ENCODE results near the gene BHLHE41.

The BHLHE41 gene

GRCh38 chr12:26122681-26123481 is 2.0 kb downstream of the BHLHE41 start:
- Histone ChIP-seq H3K9me3 (ENCODE audit: control insufficient read depth in 2 of 2, low read length in 2 of 2) (no peaks in the 10 kb centered on the region), H3K9ac (ENCODE audit: low read length in 2 of 2) (peak overlapping the region; percentile 61 to 80), H3K27ac (ENCODE audit: low read length) (peak overlapping the region; percentile 84), H3K4me3 (ENCODE audit: low read length in 2 of 2) (peak overlapping the region; percentile 58 to 92), H3K27me3 (ENCODE audit: control insufficient read depth in 1 of 2, insufficient read depth in 2 of 2, low read length in 2 of 2) (no peaks in the 10 kb centered on the region), H3K36me3 (ENCODE audit: control insufficient read depth in 2 of 2, insufficient read depth in 2 of 2, low read length in 2 of 2) (no peaks in the 10 kb centered on the region), H3K4me1 (ENCODE audit: control insufficient read depth, insufficient read depth, low read length) (peaks cover 34% of the 10 kb centered on the region)

- Histone ChIP-seq H3K4me3 (ENCODE audit: low read length in 2 of 2) (peak overlapping the region; percentile 50 to 92), H3K9me3 (ENCODE audit: control insufficient read depth in 2 of 2, low read length in 2 of 2) (no peaks in the 10 kb centered on the region), H3K27ac (ENCODE audit: low read length) (peak overlapping the region; percentile 88), H3K9ac (ENCODE audit: low read length in 2 of 2) (peak overlapping the region; percentile 69 to 79), H3K27me3 (ENCODE audit: control insufficient read depth in 1 of 2, insufficient read depth in 2 of 2, low read length in 2 of 2) (no peaks in the 10 kb centered on the region), H3K4me1 (ENCODE audit: control insufficient read depth, insufficient read depth, low read length) (peaks cover 35% of the 10 kb centered on the region), H3K36me3 (ENCODE audit: control insufficient read depth in 2 of 2, insufficient read depth in 2 of 2, low read length in 2 of 2) (no peaks in the 10 kb centered on the region)
Measured at GRCh38 chr12:26122061-26122680, 2.7 kb downstream of the BHLHE41 start.

- peak overlapping the region; percentile 88 for H3K27ac ChIP-seq (ENCODE audit: low read length)
- peak overlapping the region; percentile 50 to 92 for H3K4me3 ChIP-seq (ENCODE audit: low read length in 2 of 2)
Measured at GRCh38 chr12:26121323-26122060, 3.3 kb downstream of the BHLHE41 start.

GRCh38 chr12:26120561-26121274 is 4.1 kb downstream of the BHLHE41 start:
- Histone ChIP-seq H3K4me1 (ENCODE audit: control insufficient read depth, insufficient read depth, low read length) (peaks cover 37% of the 10 kb centered on the region), H3K27me3 (ENCODE audit: control insufficient read depth in 1 of 2, insufficient read depth in 2 of 2, low read length in 2 of 2) (no peaks in the 10 kb centered on the region), H3K36me3 (ENCODE audit: control insufficient read depth in 2 of 2, insufficient read depth in 2 of 2, low read length in 2 of 2) (no peaks in the 10 kb centered on the region), H3K9me3 (ENCODE audit: control insufficient read depth in 2 of 2, low read length in 2 of 2) (no peaks in the 10 kb centered on the region), H3K27ac (ENCODE audit: low read length) (peak overlapping the region; percentile 88), H3K9ac (ENCODE audit: low read length in 2 of 2) (peak overlapping the region; percentile 69 to 79), H3K4me3 (ENCODE audit: low read length in 2 of 2) (peak overlapping the region; percentile 50 to 92)

More at GRCh38 chr12:26121323-26122060, 3.3 kb downstream of the BHLHE41 start:
- no peaks in the 10 kb centered on the region for H3K9me3 ChIP-seq (ENCODE audit: control insufficient read depth in 2 of 2, low read length in 2 of 2)
- peak overlapping the region; percentile 69 to 79 for H3K9ac ChIP-seq (ENCODE audit: low read length in 2 of 2)
- H3K4me1 ChIP-seq (ENCODE audit: control insufficient read depth, insufficient read depth, low read length): peaks cover 36% of the 10 kb centered on the region
- no peaks in the 10 kb centered on the region for H3K27me3 ChIP-seq (ENCODE audit: control insufficient read depth in 1 of 2, insufficient read depth in 2 of 2, low read length in 2 of 2)
- H3K36me3 ChIP-seq (ENCODE audit: control insufficient read depth in 2 of 2, insufficient read depth in 2 of 2, low read length in 2 of 2): no peaks in the 10 kb centered on the region

GRCh38 chr12:26119391-26119989 is 5.3 kb downstream of the BHLHE41 start:
- H3K27me3 ChIP-seq (ENCODE audit: control insufficient read depth in 1 of 2, insufficient read depth in 2 of 2, low read length in 2 of 2): no peaks in the 10 kb centered on the region
- H3K36me3 ChIP-seq (ENCODE audit: control insufficient read depth in 2 of 2, insufficient read depth in 2 of 2, low read length in 2 of 2): no peaks in the 10 kb centered on the region
- no peaks in the 10 kb centered on the region for H3K9me3 ChIP-seq (ENCODE audit: control insufficient read depth in 2 of 2, low read length in 2 of 2)
- H3K9ac ChIP-seq (ENCODE audit: low read length in 2 of 2): peak overlapping the region in 1 of 2 donors; percentile 47
- H3K4me3 ChIP-seq (ENCODE audit: low read length in 2 of 2): no peak overlapping the region
- H3K27ac ChIP-seq (ENCODE audit: low read length): peak overlapping the region; percentile 26
- H3K4me1 ChIP-seq (ENCODE audit: control insufficient read depth, insufficient read depth, low read length): peaks cover 40% of the 10 kb centered on the region

- Histone ChIP-seq H3K9me3 (ENCODE audit: control insufficient read depth in 2 of 2, low read length in 2 of 2) (no peaks in the 10 kb centered on the region), H3K4me1 (ENCODE audit: control insufficient read depth, insufficient read depth, low read length) (peaks cover 41% of the 10 kb centered on the region), H3K27ac (ENCODE audit: low read length) (peak overlapping the region; percentile 26), H3K4me3 (ENCODE audit: low read length in 2 of 2) (no peak overlapping the region), H3K9ac (ENCODE audit: low read length in 2 of 2) (no peak overlapping the region), H3K27me3 (ENCODE audit: control insufficient read depth in 1 of 2, insufficient read depth in 2 of 2, low read length in 2 of 2) (no peaks in the 10 kb centered on the region), H3K36me3 (ENCODE audit: control insufficient read depth in 2 of 2, insufficient read depth in 2 of 2, low read length in 2 of 2) (no peaks in the 10 kb centered on the region)
Measured at GRCh38 chr12:26118308-26118707, 6.5 kb downstream of the BHLHE41 start.

- no peaks in the 10 kb centered on the region for H3K9me3 ChIP-seq (ENCODE audit: control insufficient read depth in 2 of 2, low read length in 2 of 2)
- H3K27me3 ChIP-seq (ENCODE audit: control insufficient read depth in 1 of 2, insufficient read depth in 2 of 2, low read length in 2 of 2): no peaks in the 10 kb centered on the region
- peaks cover 37% of the 10 kb centered on the region for H3K4me1 ChIP-seq (ENCODE audit: control insufficient read depth, insufficient read depth, low read length)
- H3K36me3 ChIP-seq (ENCODE audit: control insufficient read depth in 2 of 2, insufficient read depth in 2 of 2, low read length in 2 of 2): no peaks in the 10 kb centered on the region
- H3K27ac ChIP-seq (ENCODE audit: low read length): peak overlapping the region; percentile 31
- no peak overlapping the region for H3K9ac ChIP-seq (ENCODE audit: low read length in 2 of 2)
- no peak overlapping the region for H3K4me3 ChIP-seq (ENCODE audit: low read length in 2 of 2)
Measured at GRCh38 chr12:26116829-26117715, 7.8 kb downstream of the BHLHE41 start.

- Histone ChIP-seq H3K9me3 (ENCODE audit: control insufficient read depth in 2 of 2, low read length in 2 of 2) (no peaks in the 10 kb centered on the region), H3K9ac (ENCODE audit: low read length in 2 of 2) (peak overlapping the region; percentile 75 to 84), H3K27ac (ENCODE audit: low read length) (peak overlapping the region; percentile 95), H3K36me3 (ENCODE audit: control insufficient read depth in 2 of 2, insufficient read depth in 2 of 2, low read length in 2 of 2) (no peaks in the 10 kb centered on the region), H3K27me3 (ENCODE audit: control insufficient read depth in 1 of 2, insufficient read depth in 2 of 2, low read length in 2 of 2) (no peaks in the 10 kb centered on the region), H3K4me3 (ENCODE audit: low read length in 2 of 2) (peak overlapping the region; percentile 44 to 76), H3K4me1 (ENCODE audit: control insufficient read depth, insufficient read depth, low read length) (peaks cover 31% of the 10 kb centered on the region)
Measured at GRCh38 chr12:26114720-26115401, 10.0 kb downstream of the BHLHE41 start.
